Cardiac ventricle fibroblast (primary cell): Measurements from ENCODE around the gene FAM180B. TPM values are rescaled to one million over a fixed set of nuclear protein-coding genes. Genes with fewer than 3 reads are reported as not detected.

Source experiments
- total RNA-seq: library from RNA; depleted of rRNA; stranded (reverse); fragments of >200 nt; gene quantifications from 2 replicates; pipeline ENCODE4 v1.2.3, GENCODE V29; 2015

FAM180B gene
- not detected in 2 replicates for total RNA-seq

GRCh38 chr11:47586098-47586855 is at the start of gene FAM180B:
TSS of gene FAM180B (plus strand) at chr11:47586678. CDS start at chr11:47586769, 91 bp downstream.

GRCh38 chr11:47552566-47553405 is 33.7 kb upstream of the FAM180B start, which contains the start of gene CELF1:
TSS of gene CELF1 (minus strand) at chr11:47553132. CDS start at chr11:47499523, 53,609 bp downstream.

GRCh38 chr11:47565340-47566148 is 20.9 kb upstream of the FAM180B start, which contains the start of gene PTPMT1:
TSS of gene PTPMT1 (plus strand) at chr11:47565599. CDS start at chr11:47565623, 24 bp downstream.

DNA sequence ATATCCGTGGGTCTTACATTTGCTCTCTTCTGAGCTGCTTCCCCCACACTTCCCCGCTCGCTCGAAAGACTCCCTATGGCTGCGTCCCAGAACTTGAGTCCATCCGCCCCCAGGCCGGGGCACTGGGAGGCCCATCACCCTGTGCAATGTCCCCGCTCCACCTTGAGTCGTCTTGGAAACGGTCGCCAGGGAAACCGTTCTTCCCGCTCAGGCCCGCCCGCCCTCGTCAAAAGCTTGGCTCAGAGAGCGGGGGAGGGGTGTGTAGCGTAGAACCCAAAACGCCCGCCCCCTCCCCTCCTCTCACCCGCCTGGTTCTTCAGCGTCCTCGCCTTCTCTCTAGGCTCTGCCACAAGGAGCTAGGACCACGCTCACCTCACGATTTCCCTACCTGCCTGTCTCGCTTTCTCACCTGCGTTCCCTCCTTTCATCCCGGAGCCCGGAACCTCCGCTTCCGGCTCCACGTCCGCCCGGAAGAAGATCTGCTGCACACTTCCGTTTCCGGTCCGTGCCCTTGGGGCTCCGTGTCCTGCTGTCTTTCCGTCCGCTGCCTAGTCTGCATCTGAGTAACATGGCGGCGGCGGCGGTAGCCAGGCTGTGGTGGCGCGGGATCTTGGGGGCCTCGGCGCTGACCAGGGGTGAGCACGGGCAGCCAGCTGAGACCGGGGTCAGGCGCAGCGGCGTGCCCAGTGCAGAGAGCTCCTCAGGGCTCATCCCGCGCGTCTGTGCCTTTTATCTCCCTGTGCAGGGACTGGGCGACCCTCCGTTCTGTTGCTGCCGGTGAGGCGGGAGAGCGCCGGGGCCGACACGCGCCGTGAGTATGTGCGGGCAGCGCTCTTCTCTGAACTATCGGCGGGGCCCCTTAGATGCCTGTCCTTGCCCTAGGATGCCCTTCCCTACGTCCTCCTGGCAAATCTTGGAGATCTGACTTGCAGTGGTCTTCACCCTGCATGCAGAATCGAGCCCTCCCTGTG is 7.7 kb upstream of the FAM180B start, which contains the start of the genes KBTBD4 and NDUFS3:
Gene KBTBD4, minus strand, starts transcription at position 447 of the 971 bp plus-strand sequence. Its CDS starts 19 bp downstream, at position 428.
Gene NDUFS3, plus strand, starts transcription at position 551 of the 971 bp plus-strand sequence. Its CDS starts 18 bp downstream, at position 569.

GRCh38 chr11:47593934-47594855 is 7.7 kb downstream of the FAM180B start, which contains the start of gene C1QTNF4:
TSS of gene C1QTNF4 (minus strand) at chr11:47594411. CDS start at chr11:47590810, 3,601 bp downstream.

Other genes with a start within 250 kb of the FAM180B start
- gene MYBPC3, start 234.0 kb upstream of the FAM180B start, total RNA-seq = not detected in 2 replicates
- not detected in 2 replicates for gene SPI1, start 208.1 kb upstream of the FAM180B start, total RNA-seq
- 104 and 110 TPM in 2 replicates for gene SLC39A13, start 178.1 kb upstream of the FAM180B start, total RNA-seq
- gene PSMC3, start 160.2 kb upstream of the FAM180B start, total RNA-seq = 89.3 and 101 TPM in 2 replicates
- not detected in 2 replicates for gene RAPSN, start 137.5 kb upstream of the FAM180B start, total RNA-seq
- gene CELF1, start 33.5 kb upstream of the FAM180B start, total RNA-seq = 37.8 and 47.6 TPM in 2 replicates
- 108 and 112 TPM in 2 replicates for gene PTPMT1, start 21.1 kb upstream of the FAM180B start, total RNA-seq
- gene KBTBD4, start 7.7 kb upstream of the FAM180B start, total RNA-seq = 12.9 and 21.9 TPM in 2 replicates
- 66.5 and 67.1 TPM in 2 replicates for gene NDUFS3, start 7.6 kb upstream of the FAM180B start, total RNA-seq
- gene C1QTNF4, start 7.7 kb downstream of the FAM180B start, total RNA-seq = 0.20 and 1.6 TPM in 2 replicates
- 42.5 and 75.3 TPM in 2 replicates for gene MTCH2, start 55.9 kb downstream of the FAM180B start, total RNA-seq
- 0.05 TPM in 1 of 2 replicates, not detected in the other for gene AGBL2, start 128.7 kb downstream of the FAM180B start, total RNA-seq
- gene FNBP4, start 180.7 kb downstream of the FAM180B start, total RNA-seq = 34.3 and 44.8 TPM in 2 replicates